Measurements from ENCODE around the gene KRCC1. TPM values are rescaled to one million over a fixed set of nuclear protein-coding genes. Genes with fewer than 3 reads are reported as not detected.
A peak's percentile ranks its signal among the peaks of the same experiment; 100 is the strongest.

KRCC1 gene
- total RNA-seq, 2 donors from 2014 or later = 9.2 to 14.8 TPM

- Histone ChIP-seq H3K36me3 (replicated peaks in 1 of 2; ENCODE audit: insufficient read depth in 1 of 2, low read depth in 2 of 2) (peaks cover 0 to 10% of the 10 kb centered on the region in 2 donors), H3K4me3 (no peak overlapping the region), H3K9me3 (no peaks in the 10 kb centered on the region), H3K4me1 (no peaks in the 10 kb centered on the region), H3K27ac (no peak overlapping the region), H3K27me3 (no peaks in the 10 kb centered on the region)
- DNase-seq (no peak), ATAC-seq (no peak)
- TF ChIP-seq CTCF (IDR thresholded peaks at IDR 0.05) (no peak), POLR2A (IDR thresholded peaks at IDR 0.05) (no peak)
- intact Hi-C loops (cut with DNase I) = no loop called here
- WGBS, 2 donors = 91 to 94% methylated on average over 7 of the region's 7 CpGs
Observed at GRCh38 chr2:88032070-88032702, 23.4 kb downstream of the KRCC1 start.

GRCh38 chr2:88028931-88029330 is 26.7 kb downstream of the KRCC1 start:
- ATAC-seq (no peak), DNase-seq (no peak)
- intact Hi-C loops (cut with DNase I) = no loop called here
- 96 to 97% methylated on average over 4 of the region's 4 CpGs for WGBS, 2 donors
- no peaks in the 10 kb centered on the region for H3K27me3 ChIP-seq
- TF ChIP-seq POLR2A (IDR thresholded peaks at IDR 0.05) (no peak), CTCF (IDR thresholded peaks at IDR 0.05) (no peak)
- H3K36me3 ChIP-seq (replicated peaks in 1 of 2; ENCODE audit: insufficient read depth in 1 of 2, low read depth in 2 of 2) = peaks cover 0 to 9% of the 10 kb centered on the region in 2 donors
- H3K9me3 ChIP-seq = no peaks in the 10 kb centered on the region
- H3K4me3 ChIP-seq = no peak overlapping the region
- no peaks in the 10 kb centered on the region for H3K4me1 ChIP-seq
- H3K27ac ChIP-seq = no peak overlapping the region

GRCh38 chr2:88027697-88028389 is 27.7 kb downstream of the KRCC1 start:
- ATAC-seq = no peak
- DNase-seq = no peak
- H3K27ac ChIP-seq = no peak overlapping the region
- H3K4me3 ChIP-seq = no peak overlapping the region
- H3K36me3 ChIP-seq (replicated peaks in 1 of 2; ENCODE audit: insufficient read depth in 1 of 2, low read depth in 2 of 2) = peaks cover 0 to 6% of the 10 kb centered on the region in 2 donors
- peaks cover 2% of the 10 kb centered on the region for H3K4me1 ChIP-seq
- intact Hi-C loops (cut with DNase I) = no loop called here
- WGBS, 2 donors = 77 to 92% methylated on average over 10 of the region's 10 CpGs
- TF ChIP-seq POLR2A (IDR thresholded peaks at IDR 0.05) = no peak
- TF ChIP-seq CTCF (IDR thresholded peaks at IDR 0.05) = no peak
- H3K27me3 ChIP-seq = no peaks in the 10 kb centered on the region
- no peaks in the 10 kb centered on the region for H3K9me3 ChIP-seq

GRCh38 chr2:88024509-88024908 is 31.1 kb downstream of the KRCC1 start:
- Histone ChIP-seq H3K4me3 (no peak overlapping the region), H3K27ac (no peak overlapping the region), H3K4me1 (peaks cover 7% of the 10 kb centered on the region), H3K27me3 (no peaks in the 10 kb centered on the region), H3K9me3 (no peaks in the 10 kb centered on the region), H3K36me3 (replicated peaks in 1 of 2; ENCODE audit: insufficient read depth in 1 of 2, low read depth in 2 of 2) (peaks cover 0 to 2% of the 10 kb centered on the region in 2 donors)
- 85 to 93% methylated on average over 6 of the region's 6 CpGs for WGBS, 2 donors
- TF ChIP-seq CTCF (IDR thresholded peaks at IDR 0.05) (no peak), POLR2A (IDR thresholded peaks at IDR 0.05) (no peak)
- DNase-seq (no peak), ATAC-seq (no peak)
- intact Hi-C loops (cut with DNase I) = no loop called here

GRCh38 chr2:88022669-88022921 is 33.0 kb downstream of the KRCC1 start:
- DNase-seq = peak; percentile 40 to 58 (median 56)

More at GRCh38 chr2:88022669-88022921, 33.0 kb downstream of the KRCC1 start:
- TF ChIP-seq POLR2A (IDR thresholded peaks at IDR 0.05) (no peak), CTCF (IDR thresholded peaks at IDR 0.05) (no peak)
- WGBS, 2 donors = 29 to 40% methylated on average over 5 of the region's 5 CpGs
- peak; percentile 43 for ATAC-seq
- H3K27me3 ChIP-seq = no peaks in the 10 kb centered on the region
- no peaks in the 10 kb centered on the region for H3K36me3 ChIP-seq (replicated peaks in 1 of 2; ENCODE audit: insufficient read depth in 1 of 2, low read depth in 2 of 2)
- intact Hi-C loops (cut with DNase I) = no loop called here
- peak overlapping the region; percentile 1 to 71 (median 48) for H3K27ac ChIP-seq
- no peaks in the 10 kb centered on the region for H3K9me3 ChIP-seq
- no peak overlapping the region for H3K4me3 ChIP-seq
- peaks cover 13% of the 10 kb centered on the region for H3K4me1 ChIP-seq
